Activated CD8-positive, alpha-beta memory T cell treated with anti-CD3 and anti-CD28 coated beads, Interleukin-2, amount 50 U/mL, for 24 hours (primary cell): ENCODE data around the gene ARFIP1.
"Not testable (repeated sequence)": the region's sequence is repeated elsewhere in the genome, so short reads cannot be mapped to it uniquely, and the experiment has no call there.

Experiments used
- DNase-seq: peaks from one replicate; pipeline ENCODE4 v3.0.0-alpha.2; 2020; ENCODE audit errors: extremely low read depth

ARFIP1 gene

GRCh38 chr4:152896811-152897210 is 117.1 kb downstream of the ARFIP1 start:
- DNase-seq, result no peak

GRCh38 chr4:152898133-152898532 is 118.4 kb downstream of the ARFIP1 start:
- not testable (repeated sequence) for DNase-seq

GRCh38 chr4:152898606-152899005 is 118.9 kb downstream of the ARFIP1 start:
- DNase-seq, result no peak

GRCh38 chr4:152900395-152900794 is 120.6 kb downstream of the ARFIP1 start:
- no peak for DNase-seq

GRCh38 chr4:152901205-152901604 is 121.5 kb downstream of the ARFIP1 start:
- DNase-seq, result no peak

- DNase-seq, result no peak
These were observed 123.9 kb downstream of the ARFIP1 start for GRCh38 chr4:152903658-152904057.

GRCh38 chr4:152909901-152910300 is 130.1 kb downstream of the ARFIP1 start:
- DNase-seq, result no peak

- DNase-seq, result no peak
These were observed 130.8 kb downstream of the ARFIP1 start for GRCh38 chr4:152910521-152910920.

GRCh38 chr4:152917543-152918395 is 138.0 kb downstream of the ARFIP1 start:
- no peak for DNase-seq

- DNase-seq, result no peak
These were observed 140.1 kb downstream of the ARFIP1 start for GRCh38 chr4:152919826-152920225.

- no peak for DNase-seq
These were observed 141.0 kb downstream of the ARFIP1 start for GRCh38 chr4:152920768-152921167.

- DNase-seq, result no peak
These were observed 141.5 kb downstream of the ARFIP1 start for GRCh38 chr4:152921284-152921683.

- DNase-seq, result no peak
These were observed 146.1 kb downstream of the ARFIP1 start for GRCh38 chr4:152925851-152926250.

GRCh38 chr4:152926959-152927358 is 147.2 kb downstream of the ARFIP1 start:
- DNase-seq, result no peak

- no peak for DNase-seq
These were observed 148.0 kb downstream of the ARFIP1 start for GRCh38 chr4:152927737-152928136.

- DNase-seq, result no peak
These were observed 148.5 kb downstream of the ARFIP1 start for GRCh38 chr4:152928286-152928685.

GRCh38 chr4:152929888-152930287 is 150.1 kb downstream of the ARFIP1 start:
- DNase-seq, result no peak

GRCh38 chr4:152935143-152935542 is 155.4 kb downstream of the ARFIP1 start:
- DNase-seq, result no peak

GRCh38 chr4:152935631-152936445 is 156.1 kb downstream of the ARFIP1 start, which contains the start of gene FHDC1:
TSS of gene FHDC1 (plus strand) at chr4:152936323. CDS start at chr4:152943058, 6,735 bp downstream.
- DNase-seq, result no peak

GRCh38 chr4:152936446-152937335 is 156.9 kb downstream of the ARFIP1 start:
- no peak for DNase-seq

GRCh38 chr4:152937336-152938236 is 157.8 kb downstream of the ARFIP1 start:
- DNase-seq, result no peak
